AG10803 (cell line): ENCODE results near the gene FEN1.
A peak's percentile ranks its signal among the peaks of the same experiment; 100 is the strongest.

Experiments
- DNase-seq: peaks from one replicate; pipeline ENCODE4 v3.0.0; 2010; ENCODE audit warnings: low read depth
- H3K4me3 ChIP-seq: 2 replicates; pipeline ENCODE4 v1.5.1; 2011; ENCODE audit warnings: mild to moderate bottlenecking, low read length, control low read depth
- TF ChIP-seq, protein P1 (sequence below): conservative IDR thresholded peaks from 2 replicates; pipeline ENCODE4 v1.5.1; 2011; ENCODE audit warnings: mild to moderate bottlenecking, low read length, control low read depth, inconsistent platforms

FEN1 gene

DNA sequence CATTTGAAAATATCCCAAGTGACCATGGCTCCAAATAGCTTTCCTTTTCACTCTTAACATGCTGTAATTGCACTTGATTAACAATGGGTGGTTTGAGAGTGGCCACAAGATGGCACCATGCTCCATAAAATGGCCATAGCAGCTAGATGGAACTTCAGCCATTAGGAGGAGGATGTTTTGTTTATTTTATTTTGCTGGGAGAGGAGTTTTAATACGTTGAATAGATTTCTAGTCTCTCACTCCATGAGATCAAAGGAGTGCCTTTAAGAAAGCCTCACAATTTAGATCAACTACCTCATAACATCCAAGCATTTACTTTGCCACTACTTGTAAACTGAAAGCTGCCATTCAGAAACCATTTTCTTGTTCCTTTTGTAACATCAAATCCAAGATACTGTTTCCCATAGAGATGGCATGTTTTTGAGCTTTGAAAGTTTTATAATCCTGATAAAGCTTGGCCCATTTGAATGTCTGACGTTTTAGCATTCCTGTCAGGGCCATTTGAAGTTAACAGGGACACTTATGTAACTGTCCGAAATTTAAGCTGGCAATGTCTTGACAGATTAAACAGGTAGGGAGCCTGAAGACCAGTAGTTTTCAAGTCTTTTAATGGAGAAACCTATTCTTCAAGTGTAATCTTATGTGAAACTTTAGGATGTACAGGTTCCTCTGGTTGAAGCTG is 4.7 kb downstream of the FEN1 start:
- no peak overlapping the region for H3K4me3 ChIP-seq
- TF ChIP-seq, protein P1, sequence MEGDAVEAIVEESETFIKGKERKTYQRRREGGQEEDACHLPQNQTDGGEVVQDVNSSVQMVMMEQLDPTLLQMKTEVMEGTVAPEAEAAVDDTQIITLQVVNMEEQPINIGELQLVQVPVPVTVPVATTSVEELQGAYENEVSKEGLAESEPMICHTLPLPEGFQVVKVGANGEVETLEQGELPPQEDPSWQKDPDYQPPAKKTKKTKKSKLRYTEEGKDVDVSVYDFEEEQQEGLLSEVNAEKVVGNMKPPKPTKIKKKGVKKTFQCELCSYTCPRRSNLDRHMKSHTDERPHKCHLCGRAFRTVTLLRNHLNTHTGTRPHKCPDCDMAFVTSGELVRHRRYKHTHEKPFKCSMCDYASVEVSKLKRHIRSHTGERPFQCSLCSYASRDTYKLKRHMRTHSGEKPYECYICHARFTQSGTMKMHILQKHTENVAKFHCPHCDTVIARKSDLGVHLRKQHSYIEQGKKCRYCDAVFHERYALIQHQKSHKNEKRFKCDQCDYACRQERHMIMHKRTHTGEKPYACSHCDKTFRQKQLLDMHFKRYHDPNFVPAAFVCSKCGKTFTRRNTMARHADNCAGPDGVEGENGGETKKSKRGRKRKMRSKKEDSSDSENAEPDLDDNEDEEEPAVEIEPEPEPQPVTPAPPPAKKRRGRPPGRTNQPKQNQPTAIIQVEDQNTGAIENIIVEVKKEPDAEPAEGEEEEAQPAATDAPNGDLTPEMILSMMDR: peak; percentile 94
- peak; percentile 84 for DNase-seq

DNA sequence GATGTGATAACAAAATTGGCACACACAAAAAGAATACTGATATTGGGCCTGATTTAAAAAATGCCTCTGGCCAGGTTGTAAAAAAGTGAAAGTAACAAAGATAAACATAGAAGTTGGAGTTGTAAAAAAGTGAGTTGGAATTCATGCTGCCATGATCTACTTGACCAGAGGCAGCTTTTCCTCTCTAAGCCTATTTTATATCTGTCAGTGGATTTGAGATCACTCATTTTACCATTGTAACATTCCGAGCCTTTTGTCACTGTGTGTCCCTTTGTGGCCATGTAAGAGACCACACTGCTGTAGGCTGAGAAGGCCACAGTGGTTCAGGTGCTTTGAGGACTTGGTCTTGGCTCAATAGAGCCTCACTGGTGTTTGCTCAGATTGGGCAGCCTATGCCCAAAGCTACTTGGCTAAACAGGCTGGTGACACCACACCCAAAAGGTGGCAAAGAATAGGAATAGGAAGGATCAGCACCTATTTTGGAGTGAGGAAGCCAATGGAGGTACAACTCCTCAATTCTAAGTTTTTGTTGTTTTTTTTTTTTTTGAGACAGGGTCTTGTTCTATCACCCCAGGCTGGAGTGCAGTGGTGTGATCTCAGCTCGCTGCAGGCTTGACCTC is 7.1 kb downstream of the FEN1 start:
- no peak for DNase-seq
- H3K4me3 ChIP-seq: no peak overlapping the region
- TF ChIP-seq, protein P1: no peak

DNA sequence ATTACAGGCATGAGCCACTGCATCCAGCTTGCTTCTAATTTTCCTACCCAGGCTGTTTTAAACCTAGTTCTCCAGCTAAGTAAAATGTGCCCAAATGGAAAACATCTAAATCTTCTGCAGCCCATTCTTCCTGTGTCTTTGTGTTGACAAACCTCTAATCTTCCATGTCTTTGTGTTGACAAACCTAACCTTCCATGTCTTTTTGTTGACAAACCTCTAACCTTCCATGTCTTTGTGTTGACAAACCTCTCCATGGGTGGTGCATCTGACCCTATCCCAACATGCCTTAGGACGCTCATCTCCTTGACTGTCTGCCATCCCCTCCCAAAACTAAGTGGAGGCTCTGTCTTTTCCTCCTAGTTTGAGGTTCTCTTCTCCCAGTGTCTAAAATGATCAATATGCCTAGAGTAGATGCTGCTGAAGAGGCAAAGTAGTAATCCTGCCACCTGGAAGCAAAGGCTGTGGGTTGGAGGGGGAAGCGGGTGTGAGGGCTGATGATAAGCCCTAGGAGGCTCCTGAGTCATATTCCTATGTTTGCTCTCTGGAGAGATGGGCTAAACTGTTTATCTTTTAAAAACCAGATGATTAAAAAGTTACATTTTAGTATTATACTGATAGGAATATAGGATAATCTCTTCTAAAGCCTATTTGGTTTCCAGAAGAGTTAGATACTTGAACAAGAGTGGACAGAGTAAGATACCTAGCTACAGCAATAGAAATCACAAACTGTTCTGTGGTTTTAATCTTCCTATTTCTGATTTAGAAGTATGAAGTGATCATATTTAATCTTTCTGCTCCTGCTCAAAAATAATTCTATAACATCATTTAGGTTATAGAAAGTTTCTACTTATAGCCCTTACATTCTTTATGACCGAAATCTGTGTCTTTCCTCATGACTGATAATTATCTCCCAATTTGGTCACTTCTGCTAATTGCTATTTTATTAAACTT is 7.9 kb downstream of the FEN1 start:
- DNase-seq: no peak
- TF ChIP-seq, protein P1: no peak
- H3K4me3 ChIP-seq: no peak overlapping the region

DNA sequence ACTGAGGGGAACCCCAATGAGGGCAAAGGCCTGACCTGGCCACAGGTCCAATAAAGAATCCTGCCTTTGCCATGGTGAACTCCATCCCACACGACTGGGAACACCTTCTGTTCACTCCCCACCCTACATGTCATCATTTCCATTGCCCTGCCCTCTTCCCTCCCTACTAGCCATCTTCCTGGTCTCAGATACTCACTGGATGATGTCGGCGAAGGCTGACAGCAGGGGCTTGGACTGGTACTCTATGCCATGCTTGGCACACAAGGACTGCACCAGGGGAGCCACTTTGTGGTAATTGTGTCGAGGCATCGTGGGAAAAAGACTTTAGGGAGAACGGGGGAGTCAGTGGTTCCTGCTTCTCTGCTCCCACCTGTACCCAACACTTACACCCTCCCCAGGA is 9.9 kb downstream of the FEN1 start:
- no peak overlapping the region for H3K4me3 ChIP-seq
- DNase-seq: no peak
- TF ChIP-seq, protein P1: no peak

DNA sequence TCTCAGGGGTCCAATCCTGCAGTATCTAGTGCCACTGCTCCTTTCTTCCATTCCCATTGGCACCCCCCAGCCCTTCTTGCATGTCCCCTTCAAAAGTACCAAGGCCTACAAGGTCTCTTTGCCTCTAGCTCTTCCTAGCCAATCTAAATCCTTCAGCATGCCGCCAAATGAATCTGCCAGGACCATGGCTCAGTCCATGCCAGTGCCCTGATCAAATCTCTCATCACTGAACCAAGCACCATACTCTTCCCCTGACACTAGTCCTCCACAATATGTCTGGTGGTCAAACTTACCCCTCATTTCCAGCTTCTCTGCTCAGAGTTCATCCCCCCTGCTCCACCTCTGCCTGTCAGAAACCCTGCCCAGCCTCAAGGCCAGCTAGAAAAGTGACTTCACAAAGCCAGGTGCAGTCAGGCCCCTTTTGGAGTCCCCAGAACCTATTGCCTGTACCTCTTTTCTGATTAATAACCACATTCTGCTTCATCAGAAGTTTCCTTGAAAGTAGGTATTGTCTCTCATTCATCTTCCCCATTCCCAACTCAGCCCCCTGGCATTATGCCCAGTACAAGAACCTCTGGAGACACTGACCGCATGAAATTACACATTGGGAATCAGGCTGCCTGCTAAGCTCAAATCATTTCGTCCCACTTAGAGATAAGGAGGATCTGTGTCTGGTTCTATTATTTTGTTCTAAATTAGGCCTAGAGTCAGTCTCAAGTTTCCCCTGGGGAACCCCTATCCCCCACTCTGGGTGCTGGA is 11.4 kb downstream of the FEN1 start:
- TF ChIP-seq, protein P1: no peak
- no peak for DNase-seq
- no peak overlapping the region for H3K4me3 ChIP-seq

DNA sequence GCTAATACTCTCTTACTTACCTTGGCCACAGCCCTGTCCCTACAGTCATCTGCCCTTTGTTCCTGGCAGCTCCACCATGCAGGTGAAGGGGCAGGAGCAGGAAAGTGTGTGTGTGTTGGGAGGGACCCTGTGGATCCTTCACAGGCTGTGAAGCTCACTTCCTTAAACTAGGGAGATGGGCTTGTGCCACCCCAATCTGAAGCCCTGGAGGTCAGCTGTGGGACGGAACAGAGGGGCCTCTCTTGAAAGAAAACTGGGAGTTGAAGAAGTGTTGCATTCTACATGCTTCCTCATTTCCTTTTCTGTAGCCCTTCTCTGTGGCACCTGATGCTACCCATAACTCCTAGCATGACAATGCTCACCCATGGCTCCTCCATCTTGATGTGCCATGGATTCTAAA is 12.4 kb downstream of the FEN1 start:
- H3K4me3 ChIP-seq: no peak overlapping the region
- DNase-seq: no peak
- TF ChIP-seq, protein P1: no peak
